Loucy (cell line): ENCODE results near the gene MRLN.

ENCODE experiments used
- CTCF ChIP-seq: fragments of 200-600 bp; sonication (generic); conservative IDR thresholded peaks from 2 replicates; pipeline ENCODE4 v1.5.1; 2014; ENCODE audit warnings: mild to moderate bottlenecking, antibody characterized with exemption, low read length
- EZH2phosphoT487 ChIP-seq: fragments of 200-600 bp; IDR thresholded peaks from 2 replicates; pipeline ENCODE4 v1.6.1; 2018; ENCODE audit warnings: antibody characterized with exemption, mild to moderate bottlenecking, moderate library complexity, borderline replicate concordance

- TF ChIP-seq CTCF, result no peak
- no peak for TF ChIP-seq EZH2phosphoT487
These were observed 47.9 kb upstream of the MRLN start for GRCh38 chr10:59801171-59801570.
